Measurements from ENCODE around the gene GTPBP4.
"Not testable (repeated sequence)": the region's sequence is repeated elsewhere in the genome, so short reads cannot be mapped to it uniquely, and the experiment has no call there.

The GTPBP4 gene

DNA sequence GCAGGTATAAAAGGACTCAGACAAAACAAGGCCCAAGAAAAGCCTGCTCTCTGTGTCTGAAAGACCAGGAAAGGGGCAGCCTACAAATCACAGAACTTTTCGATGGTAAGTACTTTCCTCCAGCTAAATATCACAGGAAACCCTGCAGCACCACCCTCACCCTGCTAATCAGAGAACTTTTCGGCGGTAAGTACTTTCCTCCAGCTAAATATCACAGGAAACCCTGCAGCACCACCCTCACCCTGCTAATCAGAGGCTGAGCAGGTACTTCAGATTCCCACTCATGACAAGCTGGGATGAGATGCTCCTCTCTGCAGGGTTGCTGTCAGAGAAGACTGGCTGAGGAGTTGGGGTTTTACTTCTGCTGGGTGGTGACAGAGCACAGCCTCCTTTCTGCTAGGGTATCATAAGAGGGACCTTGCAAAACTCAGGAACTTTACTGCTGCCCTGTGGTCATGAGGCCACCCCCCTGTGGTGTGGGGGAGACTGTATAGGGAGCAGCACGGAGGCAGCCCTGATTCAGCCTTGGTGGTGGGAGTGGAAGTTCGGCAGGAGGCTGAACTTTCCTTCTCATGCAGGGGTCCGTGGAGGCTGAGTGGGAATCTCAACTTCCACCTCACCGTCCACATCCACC, 75.1 kb downstream of the GTPBP4 start:
- no peak for DNase-seq

DNA sequence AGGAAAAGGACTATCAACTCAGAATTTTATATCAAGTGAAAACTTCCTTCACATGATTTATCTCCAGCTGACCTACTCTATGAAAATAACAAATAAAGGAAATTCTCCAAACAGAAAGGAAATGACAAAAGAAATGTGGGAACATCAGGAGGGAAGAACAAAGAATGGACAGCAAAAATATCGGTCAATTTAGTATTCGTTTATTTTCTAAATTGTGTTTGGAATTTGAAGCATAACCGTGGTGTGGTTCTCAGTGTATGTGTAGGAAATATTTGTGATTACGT, 76.7 kb downstream of the GTPBP4 start:
- DNase-seq = no peak

DNA sequence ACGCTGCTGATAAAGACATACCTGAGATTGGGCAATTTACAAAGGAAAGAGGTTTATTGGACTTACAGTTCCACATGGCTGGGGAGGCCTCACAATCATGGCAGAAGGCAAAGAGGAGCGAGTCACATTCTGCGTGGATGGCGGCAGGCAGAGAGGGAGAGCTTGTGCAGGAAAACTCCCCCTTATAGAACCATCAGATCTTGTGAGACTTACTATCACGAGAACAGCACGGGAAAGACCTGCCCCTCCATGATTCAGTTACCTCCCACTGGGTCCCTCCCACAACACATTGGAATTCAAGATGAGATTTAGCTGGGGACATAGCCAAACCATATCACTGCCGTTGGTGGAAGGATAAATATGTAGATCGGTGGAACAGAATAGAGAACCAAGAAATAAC, 78.5 kb downstream of the GTPBP4 start:
- not testable (repeated sequence) for DNase-seq

DNA sequence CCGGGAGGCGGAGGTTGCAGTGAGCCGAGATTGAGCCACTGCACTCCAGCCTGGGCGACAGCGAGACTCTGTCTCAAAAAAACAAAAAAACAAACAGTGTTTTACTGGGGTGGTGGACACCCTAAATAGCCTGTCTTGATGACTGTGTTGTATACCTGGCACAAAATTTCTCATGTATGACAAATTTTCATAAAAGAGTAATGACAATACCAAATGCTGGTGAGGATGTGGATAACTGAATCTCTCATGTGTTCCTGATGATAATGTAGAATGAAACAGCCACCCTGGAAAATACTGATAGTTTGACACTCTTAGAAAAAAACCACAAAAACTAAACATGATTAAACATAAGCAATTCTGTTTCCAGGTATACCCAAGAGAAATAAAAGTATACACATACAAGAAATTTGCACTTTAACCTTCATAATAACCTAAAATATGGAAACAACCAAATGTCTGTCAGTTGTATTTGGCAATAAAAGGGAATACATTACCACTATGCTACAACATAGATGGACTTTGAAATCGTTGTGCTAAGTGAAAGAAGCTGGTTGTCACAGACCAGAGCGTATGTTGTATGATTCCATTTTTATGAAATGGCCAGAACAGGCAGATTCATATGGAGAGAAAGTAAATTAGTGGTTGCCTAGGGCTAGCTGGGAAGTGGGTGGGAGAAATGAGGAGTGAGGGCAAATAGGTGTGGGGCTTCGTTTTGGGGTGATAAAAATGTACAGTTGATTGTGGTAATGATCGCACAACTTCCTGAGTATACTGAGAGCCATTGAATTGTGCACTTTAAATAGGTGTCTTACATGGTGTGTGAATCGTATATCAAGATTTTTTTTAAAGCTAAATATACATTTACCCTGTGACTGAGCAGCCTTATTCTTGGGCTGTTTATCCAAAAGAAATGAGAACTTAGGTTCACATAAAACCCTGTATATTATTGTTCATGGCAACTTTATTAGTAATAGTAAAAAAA, 80.4 kb downstream of the GTPBP4 start:
- DNase-seq = no peak

Measured in NCI-H69 (cell line).